Activated CD4-positive, alpha-beta T cell treated with anti-CD3 and anti-CD28 coated beads, Interleukin-2, Interleukin-6, amounts not matched to agents 100 ng/mL and 50 ng/mL, durations not matched to agents 16 hours and 8 hours (primary cell): Measurements from ENCODE around the gene BGN.

ENCODE experiments used
- DNase-seq: peaks from one replicate; pipeline ENCODE4 v3.0.0-alpha.2; 2020

BGN gene

DNA sequence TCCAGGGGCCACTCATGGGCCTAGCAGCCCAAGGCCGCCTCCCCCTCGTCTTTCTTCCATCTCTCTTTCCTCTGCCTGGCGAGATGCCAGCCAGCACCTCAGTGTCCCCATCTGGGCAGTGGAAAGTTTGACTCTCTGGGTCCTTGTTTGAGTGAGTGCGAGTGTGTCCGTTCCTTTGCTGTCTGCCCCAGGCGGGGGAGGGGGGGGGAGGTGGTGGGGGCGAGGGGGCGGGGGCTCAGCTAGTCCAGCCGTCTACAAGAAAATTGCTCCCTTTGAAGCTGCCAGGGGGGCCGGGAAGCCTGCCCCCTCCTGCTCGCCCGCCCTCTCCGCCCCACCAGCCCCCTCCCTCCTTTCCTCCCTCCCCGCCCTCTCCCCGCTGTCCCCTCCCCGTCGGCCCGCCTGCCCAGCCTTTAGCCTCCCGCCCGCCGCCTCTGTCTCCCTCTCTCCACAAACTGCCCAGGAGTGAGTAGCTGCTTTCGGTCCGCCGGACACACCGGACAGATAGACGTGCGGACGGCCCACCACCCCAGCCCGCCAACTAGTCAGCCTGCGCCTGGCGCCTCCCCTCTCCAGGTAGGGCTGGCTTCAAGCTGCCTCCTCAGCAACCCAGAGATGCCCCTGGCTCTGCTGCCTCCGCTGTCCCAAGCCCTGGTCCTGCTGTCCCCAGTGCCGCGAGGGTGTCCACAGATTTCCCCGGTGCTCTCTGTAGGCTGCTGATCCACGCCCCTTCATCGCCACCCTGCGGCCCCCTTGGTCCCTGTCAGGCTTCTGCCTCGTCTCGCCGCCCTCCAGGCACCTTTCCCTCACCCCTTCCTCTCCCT lies at the start of gene BGN:
Gene BGN, plus strand, starts transcription at position 440 of the 821 bp plus-strand sequence. CDS start 9,652 bp downstream, outside the sequence.
- no peak for DNase-seq

DNA sequence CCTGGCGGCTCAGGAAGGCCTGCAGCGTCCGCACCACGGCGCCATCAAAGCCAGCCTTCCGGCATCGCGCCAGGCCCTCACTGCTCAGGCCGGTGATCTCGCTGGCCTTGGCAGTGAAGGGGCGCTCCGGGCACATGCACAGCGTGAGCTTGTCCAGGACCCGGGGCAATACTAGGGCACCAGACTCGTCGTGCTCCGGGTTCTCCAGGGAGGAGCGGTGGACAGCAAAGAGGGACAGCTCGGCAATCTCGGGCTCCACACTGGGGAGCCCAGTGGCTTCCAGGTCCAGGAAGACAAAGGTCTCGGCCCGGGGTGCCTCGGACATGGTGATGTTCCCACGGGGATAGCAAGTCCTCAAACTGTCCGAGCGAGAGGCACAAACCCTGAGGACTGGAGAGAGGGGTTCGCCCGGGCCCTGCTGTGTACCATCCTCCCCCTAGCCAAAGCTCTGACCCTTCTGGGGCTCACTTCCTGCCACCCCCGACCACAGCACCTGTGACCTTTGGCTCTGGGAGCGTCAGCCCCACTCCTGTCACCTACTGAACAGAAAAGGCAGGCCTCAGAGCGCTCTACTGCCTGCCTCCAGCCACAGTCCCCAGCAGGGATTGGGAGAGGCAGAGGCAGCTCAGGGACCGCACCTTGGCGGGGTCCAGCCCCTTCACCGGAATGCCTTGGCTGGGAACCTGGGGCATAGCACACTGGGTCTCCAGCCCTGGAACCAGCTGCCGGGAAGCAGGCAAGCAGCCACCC lies 49.5 kb upstream of the BGN start:
- DNase-seq = no peak

DNA sequence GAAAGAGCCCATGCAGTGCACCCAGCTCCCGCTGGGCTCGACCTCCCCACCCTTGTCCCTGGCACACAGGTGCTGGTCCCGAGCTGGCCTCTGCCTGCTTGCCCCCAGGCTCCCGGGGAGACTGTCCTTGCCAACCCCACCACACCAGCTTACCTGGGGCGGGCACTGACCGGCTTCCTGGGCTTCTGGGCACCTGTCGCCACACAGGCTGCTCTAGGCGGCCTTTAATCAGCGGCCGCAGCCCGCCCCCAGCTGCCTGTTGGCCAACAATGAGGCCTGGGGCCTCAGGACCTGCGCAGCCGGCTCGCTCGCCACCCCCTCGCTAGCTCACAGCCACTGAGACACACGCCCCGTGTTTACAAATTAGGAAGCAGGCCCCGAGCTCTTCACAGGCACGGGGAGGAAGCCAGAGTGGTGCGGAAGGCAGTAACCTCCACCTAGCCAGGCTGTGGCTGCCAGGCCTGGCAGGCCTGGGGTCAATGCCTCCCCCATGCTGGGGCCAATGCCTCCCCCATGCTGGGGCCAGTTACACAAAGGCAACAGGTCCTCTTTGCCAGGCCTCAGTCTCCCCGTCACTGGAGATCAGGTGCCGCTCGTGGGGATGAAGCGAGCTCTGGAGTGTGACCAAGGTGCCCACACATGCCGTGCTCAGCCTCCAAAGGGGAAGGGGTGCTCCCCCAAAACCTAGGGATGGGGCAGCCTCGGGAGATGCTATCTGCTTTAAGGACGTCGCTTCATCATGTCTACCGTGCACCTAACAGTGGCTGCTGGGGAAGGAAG lies 48.7 kb upstream of the BGN start, which contains the start of gene TREX2:
Gene TREX2, minus strand, starts transcription at position 201 of the 780 bp plus-strand sequence. CDS start 626 bp downstream, outside the sequence.
- DNase-seq = no peak

DNA sequence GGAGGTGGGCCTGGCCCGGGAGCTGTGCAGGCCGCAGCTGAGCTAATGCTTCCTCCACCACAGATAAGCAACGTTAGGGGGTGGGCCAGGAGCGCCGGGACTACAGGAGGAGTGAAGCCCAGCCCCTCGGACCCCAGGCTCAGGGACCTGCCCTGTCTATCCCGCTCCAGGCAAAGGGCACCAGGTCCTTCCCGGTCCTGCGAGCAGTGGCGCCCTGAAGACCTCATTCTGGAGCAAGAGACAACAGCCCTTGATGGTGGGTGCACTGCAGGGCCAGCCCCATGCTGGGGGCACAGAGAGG lies 48.2 kb upstream of the BGN start:
- no peak for DNase-seq

GRCh38 chrX:153446950-153447580 lies 47.7 kb upstream of the BGN start:
- no peak for DNase-seq

DNA sequence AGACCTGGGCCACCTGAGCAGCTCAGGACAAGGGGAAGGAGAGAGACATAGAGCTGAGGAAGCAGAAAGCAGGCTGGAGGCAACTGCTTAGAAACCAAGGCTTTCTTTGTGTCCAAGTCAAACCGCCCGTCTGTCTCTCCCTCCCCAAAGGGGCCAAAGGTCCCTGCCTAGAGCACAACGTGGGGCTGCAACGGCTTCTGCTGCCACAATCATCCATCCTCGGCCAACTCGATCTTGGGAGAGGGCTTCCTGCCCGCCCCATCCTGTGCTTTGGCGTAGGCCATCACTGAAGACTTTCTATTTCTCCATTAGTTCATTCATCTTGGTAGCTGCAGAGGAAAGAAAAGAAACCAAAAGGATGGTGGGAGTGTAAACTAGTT lies 47.2 kb upstream of the BGN start:
- no peak for DNase-seq

DNA sequence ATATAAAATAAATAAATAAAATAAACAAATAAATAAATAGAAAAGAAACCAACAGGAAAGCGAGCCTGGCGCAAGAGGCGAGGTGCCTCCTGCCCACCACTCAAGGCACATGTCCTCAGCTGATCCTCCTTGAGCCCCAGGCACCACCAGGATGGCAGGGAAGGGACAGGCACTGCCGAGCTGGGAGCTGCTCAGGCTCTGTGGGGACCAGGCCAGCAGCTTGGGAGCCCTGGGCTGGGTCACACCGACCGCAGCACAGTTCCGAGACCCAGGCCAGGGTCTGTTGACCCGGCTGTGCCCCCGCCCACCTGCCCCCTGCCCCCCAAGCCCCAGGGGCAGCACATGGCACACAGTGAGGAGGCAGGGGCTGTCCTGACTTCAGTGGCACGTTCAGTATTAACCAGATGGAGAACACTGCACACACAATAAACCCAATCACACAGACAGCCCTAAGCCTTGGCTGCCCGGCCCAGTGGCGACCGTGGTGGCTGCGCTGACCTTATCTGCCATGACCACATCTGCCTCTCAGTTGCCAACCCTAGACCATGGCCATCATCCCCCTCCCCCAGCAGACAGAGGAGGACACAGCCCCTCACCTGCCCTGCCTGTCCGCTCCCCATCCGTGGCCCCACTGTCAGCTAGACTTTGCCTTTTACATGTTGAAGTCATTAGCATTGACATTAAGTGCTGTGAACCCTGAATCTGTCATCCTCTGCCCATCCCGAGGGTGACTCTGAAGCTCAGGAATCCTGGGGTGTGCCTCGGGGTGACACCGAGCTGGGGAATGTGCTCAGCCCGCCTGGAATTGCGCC lies 46.0 kb upstream of the BGN start:
- DNase-seq = no peak

DNA sequence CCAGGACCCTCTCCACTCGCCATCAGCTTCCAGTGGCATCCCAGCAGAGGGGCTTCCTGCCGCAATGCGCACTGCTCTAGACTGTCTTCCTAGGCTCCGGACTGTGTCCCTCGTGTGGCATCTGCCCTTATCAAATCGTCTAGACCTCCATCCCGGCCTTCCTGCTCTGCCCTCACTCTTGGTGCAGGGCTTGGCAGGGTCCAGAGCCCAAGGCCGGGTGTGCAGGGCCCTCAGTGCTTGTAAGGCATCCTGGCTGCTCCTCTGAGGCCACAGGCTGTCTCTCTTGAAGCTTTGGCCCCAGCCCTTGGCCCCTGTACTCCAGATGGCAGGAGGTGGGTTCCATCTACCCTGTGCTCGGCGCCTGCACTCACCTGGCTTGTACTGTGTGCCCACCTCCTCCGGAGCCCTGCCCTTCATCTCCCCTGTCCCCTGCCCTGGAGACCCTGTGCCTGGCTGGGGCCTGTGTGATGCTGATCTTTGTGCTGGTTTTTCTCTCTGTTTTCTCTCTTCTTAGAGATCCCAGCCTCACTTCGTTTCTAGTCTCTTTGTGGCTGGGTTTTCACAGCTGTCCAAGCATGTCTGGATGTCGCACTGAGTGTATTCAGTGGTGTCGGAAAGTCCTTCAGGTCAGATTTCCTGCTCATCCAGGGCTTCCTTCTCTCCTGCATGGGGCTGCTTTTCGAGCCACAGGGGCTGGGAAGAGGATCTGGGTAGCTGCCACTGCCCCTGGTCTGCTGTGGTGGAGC lies 45.2 kb upstream of the BGN start:
- no peak for DNase-seq

- DNase-seq = no peak
Observed at GRCh38 chrX:153450114-153450948, 44.4 kb upstream of the BGN start.

DNA sequence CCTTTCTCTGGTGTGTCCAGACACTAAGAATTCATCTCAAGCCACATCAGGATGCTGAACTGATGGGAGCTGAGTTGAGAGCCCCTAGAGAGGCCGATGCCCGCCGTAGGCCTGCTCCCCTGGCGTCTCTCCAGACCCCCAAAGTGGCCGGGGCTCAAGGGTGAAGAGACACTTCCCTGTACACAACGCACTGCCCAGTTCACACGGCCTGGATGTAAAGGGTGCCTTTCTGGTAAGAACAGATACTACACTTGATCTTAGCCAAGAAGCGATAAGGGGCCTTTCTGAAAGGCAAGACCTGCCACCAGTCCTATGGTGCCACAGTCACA lies 43.9 kb upstream of the BGN start:
- no peak for DNase-seq

DNA sequence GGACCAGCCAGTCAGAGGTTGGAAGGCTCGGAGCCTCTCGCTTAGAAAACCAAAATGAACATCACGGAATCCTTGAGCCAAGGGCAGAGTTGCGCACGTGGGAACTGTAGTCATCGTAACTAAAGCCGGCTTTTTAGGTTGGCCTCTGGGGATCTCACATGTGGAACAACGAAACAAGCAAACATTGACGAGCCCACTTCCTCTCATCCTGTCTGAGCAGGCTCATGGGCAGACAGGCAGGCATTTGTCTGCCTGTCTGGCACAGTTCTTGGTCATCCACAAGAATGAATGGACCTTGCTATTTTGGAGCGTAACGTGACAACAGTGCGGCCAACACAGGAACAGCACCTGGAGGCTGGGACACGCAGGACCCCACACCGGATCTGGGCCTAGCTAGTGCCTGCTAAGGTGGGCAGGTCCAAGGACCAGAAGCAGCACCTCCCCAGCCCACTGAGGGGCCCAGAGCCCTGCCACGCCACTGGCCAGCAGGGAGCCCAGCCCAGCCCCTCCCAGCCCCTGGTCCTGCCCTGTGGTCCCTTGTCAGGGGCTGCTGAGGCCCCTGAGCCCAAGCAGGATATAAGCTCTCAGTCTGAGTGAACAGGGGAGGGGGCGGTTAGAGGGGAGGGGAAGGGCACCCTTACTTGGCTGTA lies 39.8 kb upstream of the BGN start:
- DNase-seq = no peak

DNA sequence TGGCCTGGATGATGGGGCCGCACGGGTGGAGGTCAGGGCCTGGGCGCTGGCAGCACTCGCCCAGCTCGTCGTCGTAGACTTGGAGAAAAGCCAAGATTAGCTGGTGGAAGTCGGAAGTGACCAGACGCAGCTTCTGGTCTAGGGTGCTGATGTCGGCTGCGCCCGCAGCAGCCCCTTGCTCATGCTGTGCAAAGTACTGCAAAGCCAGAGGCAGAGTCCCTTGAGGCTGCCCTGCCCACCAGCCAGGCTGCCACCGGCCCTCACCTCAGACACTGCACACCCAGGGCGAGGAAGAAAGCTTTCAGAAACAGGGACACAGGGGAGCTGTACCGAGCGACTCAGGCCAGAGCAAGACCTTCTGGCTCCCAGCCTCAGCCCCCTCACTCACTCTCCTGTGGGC lies 39.2 kb upstream of the BGN start:
- DNase-seq = no peak

GRCh38 chrX:153456161-153456560 lies 38.6 kb upstream of the BGN start:
- DNase-seq = no peak

GRCh38 chrX:153456704-153457103 lies 38.1 kb upstream of the BGN start:
- DNase-seq = no peak

- no peak for DNase-seq
Observed at GRCh38 chrX:153457136-153457825, 37.5 kb upstream of the BGN start.

GRCh38 chrX:153457827-153458466 lies 36.8 kb upstream of the BGN start:
- DNase-seq = no peak

DNA sequence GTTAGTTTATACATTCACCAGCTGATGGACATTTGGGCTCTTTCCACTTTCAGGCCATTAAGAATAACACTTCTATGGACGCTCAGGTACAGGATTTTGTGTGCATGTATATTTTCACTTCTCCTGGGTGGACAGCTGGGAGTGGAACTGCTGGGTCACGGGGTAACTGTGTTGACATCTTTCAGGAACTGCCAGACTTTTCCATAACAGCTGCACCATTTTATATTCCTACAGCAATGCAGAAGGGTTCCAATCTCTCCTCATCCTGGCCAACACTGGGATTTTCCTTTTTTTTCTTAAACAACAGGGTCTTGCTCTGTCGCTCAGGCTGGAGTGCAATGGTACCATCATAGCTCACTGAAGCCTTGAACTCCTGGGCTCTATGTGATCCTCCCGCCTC lies 36.3 kb upstream of the BGN start:
- no peak for DNase-seq

- no peak for DNase-seq
Observed at GRCh38 chrX:153459986-153460385, 34.8 kb upstream of the BGN start.

- peak; percentile 62 for DNase-seq
Observed at GRCh38 chrX:153460826-153461225, 34.0 kb upstream of the BGN start.
